ENCODE data around the gene CD244.
"Not testable (repeated sequence)": the region's sequence is repeated elsewhere in the genome, so short reads cannot be mapped to it uniquely, and the experiment has no call there.

The CD244 gene

DNA sequence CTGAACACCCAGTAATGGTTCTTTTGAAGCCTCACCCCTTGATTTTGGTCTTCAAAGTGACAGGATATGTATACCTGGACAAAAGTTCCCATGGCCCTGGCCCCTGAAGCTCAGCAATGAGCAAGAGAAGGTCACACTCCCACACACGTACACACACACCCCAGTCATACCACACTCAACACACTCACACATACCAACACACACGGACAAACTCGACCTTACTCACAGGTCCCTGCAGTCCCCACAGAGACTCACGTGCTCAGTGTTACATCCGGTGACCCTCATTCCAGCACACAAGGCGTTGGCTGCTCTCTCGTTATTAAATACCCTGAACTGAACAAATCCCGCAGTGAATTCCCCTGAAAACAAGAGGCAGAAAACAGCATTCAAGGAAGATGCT, 16.4 kb upstream of the CD244 start:
- DNase-seq (ENCODE audit: low read depth, low spot score): no peak

DNA sequence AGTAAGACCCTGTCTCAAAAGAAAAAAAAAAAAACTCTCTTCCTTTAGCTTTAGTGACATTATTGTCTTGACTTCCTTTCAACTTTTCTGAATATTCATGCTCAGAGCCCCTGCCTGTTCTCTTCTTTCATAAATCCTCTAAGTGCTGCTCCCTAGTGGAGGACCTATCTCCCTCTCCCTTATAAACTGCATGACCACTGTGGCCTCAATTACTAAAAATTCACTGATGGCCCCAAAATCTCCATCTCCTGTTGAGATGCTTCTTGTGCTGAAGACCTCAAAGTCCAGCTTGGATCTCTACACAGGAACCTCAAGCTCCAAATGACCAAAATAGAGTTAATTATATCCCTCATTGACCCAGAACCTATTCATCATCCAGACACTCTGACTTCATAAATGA, 14.5 kb upstream of the CD244 start:
- DNase-seq (ENCODE audit: low read depth, low spot score): no peak

DNA sequence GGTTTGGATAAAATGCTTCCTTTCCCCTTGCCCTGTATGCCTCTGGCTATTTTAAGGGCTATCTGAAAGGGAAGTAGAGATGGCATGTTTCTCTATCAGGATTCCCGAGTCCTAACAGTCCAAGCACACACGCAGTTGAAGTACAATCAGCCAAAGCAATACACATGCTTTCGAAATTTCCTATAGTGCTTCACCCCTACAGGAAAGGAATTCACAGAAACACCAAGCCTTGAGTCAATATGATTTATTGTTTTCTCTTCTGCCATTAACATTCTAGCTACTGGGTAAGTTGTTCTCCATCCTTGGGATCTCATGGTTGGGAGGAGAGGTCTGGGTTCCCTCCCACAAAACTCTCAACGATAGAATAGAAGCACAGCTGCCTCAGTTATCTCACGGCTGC, 13.6 kb upstream of the CD244 start:
- DNase-seq (ENCODE audit: low read depth, low spot score): no peak

DNA sequence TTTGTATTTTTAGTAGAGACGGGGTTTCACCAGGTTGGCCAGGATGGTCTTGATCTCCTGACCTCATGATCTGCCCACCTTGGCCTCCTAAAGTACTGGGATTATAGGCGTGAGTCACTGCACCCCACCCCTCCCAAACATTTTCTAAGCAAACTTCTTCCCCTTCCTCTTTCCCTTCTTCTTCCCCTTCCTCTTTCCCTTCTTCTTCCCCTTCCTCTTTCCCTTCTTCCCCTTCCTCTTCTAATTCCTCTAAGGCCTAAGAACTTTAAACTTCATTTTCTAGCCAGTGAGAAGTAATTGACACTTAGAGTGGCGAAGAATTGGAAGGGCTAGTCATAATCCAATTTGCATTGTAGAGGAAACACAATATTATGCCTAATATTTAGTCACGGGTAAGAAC, 12.9 kb upstream of the CD244 start:
- DNase-seq (ENCODE audit: low read depth, low spot score): not testable (repeated sequence)

DNA sequence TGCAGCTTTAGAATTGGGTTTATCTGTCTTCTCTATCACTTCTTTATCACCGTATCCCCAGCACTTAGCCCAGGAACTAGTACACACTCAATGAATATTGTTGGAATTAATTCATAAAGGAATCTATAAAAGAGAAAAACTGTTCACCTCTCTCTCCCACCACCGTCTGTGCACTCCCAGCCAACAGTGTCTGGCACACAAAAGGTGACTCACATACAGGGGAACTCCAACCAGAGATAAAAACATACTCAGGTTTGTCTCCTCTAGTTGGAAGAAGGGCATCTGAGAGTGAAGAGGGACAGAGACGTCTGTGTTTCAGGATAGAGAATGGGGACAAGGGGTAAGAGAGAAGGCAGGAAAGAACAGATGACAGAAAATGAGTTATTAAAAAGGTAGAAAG, 12.2 kb upstream of the CD244 start:
- no peak for DNase-seq (ENCODE audit: low read depth, low spot score)

DNA sequence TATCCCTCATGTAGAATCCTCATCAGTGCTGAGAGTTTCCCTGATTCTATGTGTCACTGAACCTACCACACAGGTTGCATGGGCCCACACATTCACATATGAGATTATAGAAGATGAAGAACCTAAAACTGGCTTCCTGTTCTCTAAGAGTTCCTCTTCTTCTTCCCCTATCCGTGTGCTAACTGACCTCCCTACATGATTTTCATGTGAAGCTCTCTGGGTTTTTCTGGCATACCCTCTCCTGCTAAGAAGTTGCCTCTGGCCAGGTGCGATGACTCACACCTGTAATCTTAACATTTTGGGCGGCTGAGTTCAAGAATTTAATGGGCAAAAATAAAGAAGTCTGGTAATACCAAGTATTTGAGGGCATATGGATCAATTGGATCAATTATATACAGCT, 5.5 kb upstream of the CD244 start:
- no peak for DNase-seq (ENCODE audit: low read depth, low spot score)

DNA sequence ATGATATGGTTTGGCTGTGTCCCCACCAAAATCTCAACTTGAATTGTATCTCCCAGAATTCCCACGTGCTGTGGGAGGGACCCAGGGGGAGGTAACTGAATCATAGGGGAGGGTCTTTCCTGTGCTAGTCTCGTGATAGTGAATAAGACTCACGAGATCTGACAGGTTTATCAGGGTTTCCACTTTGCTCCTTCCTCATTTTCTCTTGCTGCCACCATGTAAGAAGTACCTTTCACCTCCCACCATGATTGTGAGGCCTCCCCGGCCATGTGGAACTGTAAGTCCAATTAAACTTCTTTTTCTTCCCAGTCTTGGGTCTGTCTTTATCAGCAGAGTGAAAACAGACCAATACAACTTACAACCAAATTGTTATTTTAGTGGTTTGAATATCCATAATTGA, 5.0 kb upstream of the CD244 start:
- not testable (repeated sequence) for DNase-seq (ENCODE audit: low read depth, low spot score)

DNA sequence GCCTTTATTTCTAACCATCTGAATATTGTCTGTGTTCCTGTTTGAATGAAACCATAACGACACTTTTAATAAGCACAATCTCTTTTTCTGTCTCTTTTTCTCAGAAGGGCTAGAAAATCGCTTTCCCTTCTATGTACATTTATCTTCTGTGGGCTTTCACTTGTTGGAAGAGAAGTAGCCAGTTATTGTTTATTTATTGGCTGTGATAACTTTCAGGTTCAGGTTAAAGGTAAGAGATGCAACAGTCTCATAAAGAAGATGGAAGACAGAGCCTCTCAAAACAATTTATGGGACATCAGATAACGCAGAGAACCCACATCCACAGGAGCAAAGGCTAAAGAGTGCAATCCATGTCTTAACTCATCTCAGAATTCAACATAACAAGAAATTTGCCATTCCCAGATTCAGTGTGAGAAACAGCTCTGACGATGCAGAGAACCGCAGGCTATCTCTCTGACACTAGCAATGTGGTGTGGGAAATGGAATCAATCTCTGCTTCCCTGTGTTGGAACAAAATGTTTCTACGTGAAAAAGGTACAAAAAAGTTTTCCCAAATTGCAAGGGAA, 4.1 kb upstream of the CD244 start:
- no peak for DNase-seq (ENCODE audit: low read depth, low spot score)

DNA sequence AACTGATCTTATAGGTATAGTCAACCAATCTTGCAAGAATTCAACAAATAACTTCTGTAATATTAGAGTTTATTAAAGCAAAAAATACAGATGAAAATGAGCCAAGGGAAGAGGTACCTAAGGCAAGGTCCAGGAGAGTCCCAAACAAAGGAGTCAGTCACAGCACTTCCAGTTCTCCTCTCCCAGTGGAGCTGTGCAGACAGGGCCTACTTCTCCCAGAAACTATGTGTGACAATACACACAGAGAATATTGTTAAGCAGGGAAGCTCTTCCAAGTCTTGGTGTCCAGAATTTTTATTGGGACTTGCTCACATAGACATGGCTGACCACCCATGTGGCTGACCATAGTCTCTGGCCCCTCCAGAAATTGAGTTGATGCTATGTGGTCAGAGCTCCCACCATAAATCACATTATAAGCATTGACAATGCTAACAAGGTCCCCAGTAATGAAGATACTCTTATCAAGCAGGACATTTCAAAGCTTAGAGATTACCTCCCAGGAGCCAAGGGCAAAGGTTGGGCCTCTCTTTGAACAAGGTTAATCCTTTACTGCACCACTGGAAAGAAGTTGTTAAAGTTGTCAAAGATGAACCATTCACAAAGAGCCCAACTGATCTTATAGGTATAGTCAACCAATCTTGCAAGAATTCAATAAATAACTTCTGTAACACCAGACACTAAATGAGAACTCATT, 3.5 kb upstream of the CD244 start:
- DNase-seq (ENCODE audit: low read depth, low spot score): no peak

DNA sequence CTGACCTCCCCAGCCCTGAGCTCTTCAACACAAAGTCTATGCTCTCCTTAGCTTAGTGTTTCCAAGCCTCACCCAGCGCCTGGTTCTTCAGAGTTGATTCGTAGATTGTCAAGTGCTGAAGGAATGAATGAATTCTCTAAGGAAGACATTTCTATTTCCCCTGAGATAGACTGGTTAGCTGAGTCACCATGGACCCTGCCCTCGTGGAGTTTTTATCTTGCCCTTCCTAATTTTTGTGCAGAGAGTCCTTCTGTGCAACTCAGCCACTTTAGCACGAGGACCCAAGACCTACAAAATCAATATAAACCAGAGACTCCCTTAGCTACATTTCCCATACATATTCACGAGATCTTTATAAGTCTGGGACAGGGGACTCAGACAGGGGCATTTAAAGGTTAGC, 2.6 kb upstream of the CD244 start:
- no peak for DNase-seq (ENCODE audit: low read depth, low spot score)

DNA sequence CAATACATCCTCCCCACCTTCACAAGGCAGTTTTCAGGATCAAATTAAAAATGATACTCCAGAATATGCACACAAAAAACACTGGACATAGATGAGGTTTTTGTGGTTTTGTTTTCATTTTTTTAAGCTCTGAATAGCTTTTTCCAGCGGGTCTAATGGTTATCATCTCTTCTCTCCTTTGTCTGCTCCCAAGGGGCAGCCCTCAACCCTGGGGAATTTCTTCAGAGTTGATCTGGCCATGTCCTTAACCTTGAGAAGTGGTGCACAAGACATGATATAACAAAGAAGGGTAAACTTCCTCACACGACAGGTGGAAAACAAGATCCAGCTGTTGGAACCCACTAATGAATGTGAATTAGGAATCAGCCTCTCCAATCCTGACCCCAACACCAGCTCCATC, 1.5 kb upstream of the CD244 start:
- no peak for DNase-seq (ENCODE audit: low read depth, low spot score)

DNA sequence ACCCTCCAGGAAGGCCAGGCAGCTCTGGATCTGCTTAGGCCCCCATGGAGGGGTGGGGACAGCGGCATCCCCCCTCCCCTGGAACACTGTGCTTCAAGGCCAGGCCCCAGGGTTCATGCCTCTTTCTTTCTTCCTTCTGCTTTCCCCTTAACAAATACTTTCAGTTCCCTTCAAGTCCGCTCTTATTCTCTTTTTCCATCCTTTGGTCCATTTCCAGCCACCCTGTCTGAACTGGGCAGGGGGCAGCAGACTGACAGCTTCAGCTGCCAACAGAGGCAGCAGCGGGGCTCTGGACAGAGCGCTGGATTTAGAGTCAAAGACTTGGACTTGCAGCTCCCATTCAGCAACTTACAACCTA, 1.1 kb upstream of the CD244 start:
- no peak for DNase-seq (ENCODE audit: low read depth, low spot score)

DNA sequence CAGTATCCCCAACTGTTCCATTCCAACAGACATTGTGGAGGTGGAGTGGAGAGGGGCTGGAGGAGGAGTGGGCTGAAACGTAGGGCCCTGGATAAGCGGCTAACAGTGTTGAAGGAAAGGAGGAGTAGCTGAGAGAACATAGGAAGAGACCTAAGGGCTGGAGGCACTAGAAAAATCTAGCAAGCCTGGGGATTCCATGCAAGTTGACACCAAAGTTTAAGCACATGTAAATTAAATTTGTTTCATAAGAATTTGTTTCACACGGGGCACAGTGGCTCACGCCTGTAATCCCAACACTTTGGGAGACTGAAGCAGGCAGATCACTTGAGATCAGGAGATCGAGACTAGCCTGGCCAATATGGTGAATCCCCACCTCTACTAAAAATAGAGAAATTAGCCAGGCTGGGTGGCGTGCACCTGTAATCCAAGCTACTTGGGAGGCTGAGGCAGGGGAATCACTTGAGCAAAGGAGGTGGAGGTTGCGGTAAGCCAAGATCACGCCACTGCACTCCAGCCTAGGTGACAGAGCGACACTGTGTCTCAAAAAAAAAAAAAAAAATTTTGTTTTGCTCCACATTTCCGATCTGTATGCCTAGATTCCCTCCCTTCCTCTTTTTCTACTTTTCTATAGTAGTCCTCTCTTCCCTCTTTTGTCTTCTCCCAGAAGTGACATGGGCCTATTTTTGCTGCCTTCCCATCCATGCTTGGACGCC, 530 bp upstream of the CD244 start:
- no peak for DNase-seq (ENCODE audit: low read depth, low spot score)

DNA sequence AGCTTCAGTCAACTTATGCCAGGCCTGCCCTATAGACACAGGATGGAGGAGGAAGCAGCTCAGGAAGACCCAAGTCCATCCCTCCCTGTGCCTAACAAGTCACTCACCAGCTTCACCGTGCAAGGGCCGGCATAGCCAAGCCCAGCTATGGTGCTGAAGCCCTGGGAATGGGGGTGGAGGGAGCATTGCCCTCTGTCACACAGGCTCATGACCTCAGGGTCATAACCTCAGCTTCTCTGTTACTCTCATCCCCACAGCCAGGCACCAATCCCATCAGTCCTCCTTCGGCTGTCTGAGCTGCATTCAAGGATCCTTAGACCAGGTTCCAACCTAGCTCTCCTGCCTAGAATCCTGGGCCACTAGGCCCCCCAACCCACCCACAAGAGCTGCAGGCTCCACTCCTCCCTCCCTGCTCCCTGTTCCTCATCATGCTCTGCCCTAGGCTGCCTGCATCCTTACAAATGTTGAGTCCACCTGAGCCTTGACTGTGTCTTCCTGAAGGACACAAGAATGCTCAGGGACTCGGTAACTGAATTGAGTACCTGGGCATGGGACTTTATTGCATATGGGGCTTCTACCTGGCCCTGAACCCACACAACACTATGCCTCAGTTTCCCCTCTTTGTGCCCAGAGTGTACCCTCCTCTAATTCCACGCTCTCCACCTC, 1.7 kb downstream of the CD244 start:
- DNase-seq (ENCODE audit: low read depth, low spot score): no peak

DNA sequence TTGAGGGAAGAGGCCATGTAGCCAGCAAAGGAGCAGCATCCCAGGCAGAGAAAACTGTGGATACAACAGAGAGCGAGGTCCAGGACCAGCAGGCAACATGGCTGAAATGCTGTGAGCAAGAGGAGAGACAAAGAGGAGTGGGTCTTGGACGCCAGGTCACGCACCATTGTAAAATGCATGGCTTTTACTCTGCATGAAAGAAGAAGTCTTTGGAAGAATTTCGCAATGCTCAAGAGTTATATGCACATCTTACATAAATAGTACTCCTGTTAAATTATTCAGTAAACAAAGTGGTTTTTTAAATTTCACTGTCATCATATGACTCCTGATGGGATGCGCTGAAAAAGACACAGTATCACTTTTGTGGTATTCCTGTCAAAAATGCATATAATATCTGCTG, 3.5 kb downstream of the CD244 start:
- DNase-seq (ENCODE audit: low read depth, low spot score): no peak

DNA sequence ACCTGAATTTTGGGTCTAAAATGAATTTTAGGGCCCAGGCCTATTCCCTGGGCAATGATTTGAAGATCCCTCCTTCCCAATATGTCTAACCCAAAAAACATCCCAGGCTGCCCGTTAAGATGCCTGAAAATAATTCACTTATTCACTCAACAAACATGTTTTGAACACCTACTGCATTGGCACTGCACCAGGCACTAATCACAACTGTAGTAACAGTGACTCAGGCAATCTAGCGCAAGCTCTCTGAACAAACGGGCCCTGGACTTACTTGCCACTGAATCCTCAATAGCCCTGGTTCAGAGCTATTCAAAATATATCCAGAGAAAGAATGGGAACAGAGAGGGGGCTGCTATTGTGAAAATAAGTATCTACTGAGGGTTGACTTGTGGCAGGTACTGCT, 4.2 kb downstream of the CD244 start:
- no peak for DNase-seq (ENCODE audit: low read depth, low spot score)

DNA sequence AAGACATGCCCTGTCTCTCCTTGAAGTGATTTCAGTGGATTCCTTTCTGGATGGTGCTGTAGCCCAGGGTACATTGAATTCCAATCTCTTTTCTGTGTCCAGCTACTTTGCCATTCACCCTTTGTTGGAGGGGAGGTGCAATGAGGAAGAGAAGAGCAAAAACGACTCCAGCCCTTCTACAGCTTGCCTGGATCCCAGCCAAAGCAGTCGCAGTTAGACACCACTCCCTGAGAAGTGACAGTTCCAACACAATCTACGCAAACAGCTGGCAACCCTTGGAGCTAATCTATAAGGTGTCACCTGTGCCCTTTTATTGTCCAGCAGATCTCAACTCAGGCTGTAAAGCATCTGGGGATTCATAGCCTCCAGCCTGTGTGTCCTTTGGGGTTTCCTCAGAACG, 4.6 kb downstream of the CD244 start:
- DNase-seq (ENCODE audit: low read depth, low spot score): no peak

DNA sequence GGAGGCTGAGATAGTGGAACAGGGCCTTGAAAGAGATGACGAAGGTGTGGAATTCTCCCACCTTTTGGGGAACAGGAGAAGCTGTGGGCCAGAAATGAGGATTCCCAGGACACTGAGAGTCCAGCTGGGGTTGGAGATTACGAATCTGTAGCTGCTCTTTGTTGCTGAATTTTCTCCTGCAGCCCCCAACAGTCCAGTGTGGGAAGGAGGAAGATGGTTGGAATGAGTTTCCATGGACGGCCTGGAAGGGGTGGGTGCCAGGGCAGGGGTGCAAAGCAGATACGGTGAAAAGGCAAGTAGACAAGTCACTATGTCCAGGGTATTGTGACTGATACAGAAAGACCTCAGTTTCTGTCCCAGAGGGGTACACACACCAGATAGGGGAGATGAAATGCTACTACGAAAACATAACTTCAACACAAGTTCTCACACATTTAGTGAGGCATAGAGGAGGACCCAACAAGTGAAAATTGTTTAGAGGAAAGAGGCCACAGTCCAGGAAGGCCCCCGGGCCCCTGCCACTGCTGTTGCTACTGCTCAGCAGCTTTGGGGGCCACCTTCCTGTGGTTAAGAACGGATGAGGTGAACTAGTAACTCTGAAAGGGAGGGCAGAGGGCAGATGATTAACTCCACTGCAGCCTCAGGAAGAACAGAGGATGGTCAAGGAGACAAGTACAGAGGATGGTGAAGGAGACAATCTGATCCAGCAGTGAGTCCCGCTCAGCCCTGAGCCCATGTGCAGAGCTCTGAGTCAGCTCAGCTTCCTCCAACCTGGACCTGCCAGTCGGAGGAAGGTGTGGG, 7.3 kb downstream of the CD244 start:
- DNase-seq (ENCODE audit: low read depth, low spot score): no peak

DNA sequence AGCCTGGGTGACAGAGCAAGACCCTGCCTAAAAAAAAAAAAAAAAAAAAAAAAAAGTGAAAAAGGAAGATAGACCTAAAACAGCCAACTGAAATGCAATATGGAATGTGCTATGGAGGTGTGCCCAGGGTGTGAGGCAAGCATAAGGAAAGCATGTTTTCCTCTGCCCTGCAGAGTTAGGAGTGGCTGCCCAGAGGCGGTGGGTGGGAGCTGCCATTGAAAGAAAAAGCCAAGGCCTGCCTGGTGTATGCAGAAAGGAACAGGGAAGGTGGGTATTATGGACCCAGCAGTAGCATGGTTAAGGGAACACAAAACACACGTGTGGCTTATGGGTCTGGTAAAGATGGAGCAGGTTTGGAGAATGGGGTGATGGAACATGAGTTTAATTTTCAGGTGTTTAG, 8.9 kb downstream of the CD244 start:
- DNase-seq (ENCODE audit: low read depth, low spot score): no peak

DNA sequence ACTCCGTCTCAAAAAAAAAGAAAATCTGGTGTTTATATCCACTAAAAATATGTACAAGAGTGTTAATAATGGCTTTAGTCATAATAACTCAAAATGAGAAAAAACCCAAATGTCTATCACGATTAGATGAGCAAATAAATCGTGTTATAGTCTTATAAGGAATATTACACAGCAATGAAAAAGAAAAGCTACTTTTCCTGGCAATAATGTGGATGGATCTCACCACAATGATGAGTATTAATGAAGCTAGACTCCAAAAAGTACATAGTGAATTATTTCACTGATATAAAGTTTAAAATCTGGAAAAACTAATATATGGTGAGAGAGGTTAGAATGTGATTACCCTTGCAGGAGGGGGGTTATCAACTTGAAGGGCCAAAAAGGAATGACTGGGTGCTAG, 9.7 kb downstream of the CD244 start:
- no peak for DNase-seq (ENCODE audit: low read depth, low spot score)

DNA sequence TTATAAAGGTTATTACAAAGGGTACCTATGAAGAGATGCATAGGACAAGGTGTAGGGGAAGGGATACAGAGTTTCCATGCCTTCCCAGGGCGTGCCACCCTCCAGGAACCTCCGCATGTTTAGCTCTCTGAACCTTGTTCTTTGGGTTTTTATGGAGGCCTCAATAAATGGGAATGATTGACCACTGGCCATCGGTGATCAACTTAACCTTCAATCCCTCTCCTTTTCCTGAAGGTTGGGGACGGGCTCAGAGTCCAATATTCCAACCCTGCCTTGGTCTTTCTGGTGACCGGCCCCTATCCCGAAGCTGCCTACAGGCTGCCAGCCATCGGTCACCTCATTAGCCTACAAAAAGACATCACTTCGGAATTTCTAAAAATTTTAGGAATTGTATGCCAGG, 11.7 kb downstream of the CD244 start:
- DNase-seq (ENCODE audit: low read depth, low spot score): no peak

DNA sequence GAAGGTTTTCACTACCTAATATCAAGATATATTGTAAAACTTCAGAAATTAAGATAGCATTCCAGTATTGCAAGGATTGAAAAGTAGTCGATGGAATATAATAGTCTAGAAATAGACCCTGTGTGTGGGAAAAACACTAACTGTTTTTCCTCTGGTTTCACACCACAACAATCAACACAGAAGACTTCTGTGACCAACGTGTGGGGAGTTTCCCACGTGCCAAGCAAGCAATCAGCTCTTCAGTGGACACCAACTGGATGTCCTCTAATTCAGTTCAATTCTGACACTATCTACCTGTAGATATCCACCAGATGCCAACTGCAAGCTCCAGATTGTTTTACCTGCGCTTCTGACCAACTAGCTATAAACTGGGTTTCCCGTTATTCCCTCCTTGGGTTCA, 12.1 kb downstream of the CD244 start:
- no peak for DNase-seq (ENCODE audit: low read depth, low spot score)
